GM12872 (cell line): Measurements from ENCODE around the gene GALC.

Source experiments
- CTCF ChIP-seq: IDR thresholded peaks from 3 replicates; pipeline ENCODE4 v1.5.1; 2011; ENCODE audit warnings: low read depth, mild to moderate bottlenecking, low read length, moderate library complexity; ENCODE audit not compliant: insufficient read depth

GALC gene

GRCh38 chr14:88030892-88031291 is 37.9 kb upstream of the GALC start:
- no peak for TF ChIP-seq CTCF

- no peak for TF ChIP-seq CTCF
These were observed 37.1 kb upstream of the GALC start for GRCh38 chr14:88030079-88030478.

GRCh38 chr14:88029500-88029899 is 36.5 kb upstream of the GALC start:
- TF ChIP-seq CTCF: no peak

GRCh38 chr14:88026890-88027289 is 33.9 kb upstream of the GALC start:
- no peak for TF ChIP-seq CTCF

GRCh38 chr14:88025313-88025712 is 32.3 kb upstream of the GALC start:
- no peak for TF ChIP-seq CTCF

- no peak for TF ChIP-seq CTCF
These were observed 30.7 kb upstream of the GALC start for GRCh38 chr14:88023658-88024187.

GRCh38 chr14:88017535-88017934 is 24.6 kb upstream of the GALC start:
- TF ChIP-seq CTCF: no peak

GRCh38 chr14:88016768-88017167 is 23.8 kb upstream of the GALC start:
- no peak for TF ChIP-seq CTCF
